Activated CD4-positive, alpha-beta T cell treated with anti-CD3 and anti-CD28 coated beads for 24 hours (primary cell): ENCODE measurements around the gene STMN3.

Experiments used
- DNase-seq, 2 donors: peaks; one replicate each; pipeline ENCODE4 v3.0.0-alpha.2; 2020; ENCODE audit warnings: low read depth in 2 of 2

The STMN3 gene

GRCh38 chr20:63653041-63653973, at the start of gene STMN3:
STMN3 (minus strand) TSS chr20:63653424; CDS start chr20:63653345, 79 bp downstream.
- peak; percentile 42 to 54 for DNase-seq

DNA sequence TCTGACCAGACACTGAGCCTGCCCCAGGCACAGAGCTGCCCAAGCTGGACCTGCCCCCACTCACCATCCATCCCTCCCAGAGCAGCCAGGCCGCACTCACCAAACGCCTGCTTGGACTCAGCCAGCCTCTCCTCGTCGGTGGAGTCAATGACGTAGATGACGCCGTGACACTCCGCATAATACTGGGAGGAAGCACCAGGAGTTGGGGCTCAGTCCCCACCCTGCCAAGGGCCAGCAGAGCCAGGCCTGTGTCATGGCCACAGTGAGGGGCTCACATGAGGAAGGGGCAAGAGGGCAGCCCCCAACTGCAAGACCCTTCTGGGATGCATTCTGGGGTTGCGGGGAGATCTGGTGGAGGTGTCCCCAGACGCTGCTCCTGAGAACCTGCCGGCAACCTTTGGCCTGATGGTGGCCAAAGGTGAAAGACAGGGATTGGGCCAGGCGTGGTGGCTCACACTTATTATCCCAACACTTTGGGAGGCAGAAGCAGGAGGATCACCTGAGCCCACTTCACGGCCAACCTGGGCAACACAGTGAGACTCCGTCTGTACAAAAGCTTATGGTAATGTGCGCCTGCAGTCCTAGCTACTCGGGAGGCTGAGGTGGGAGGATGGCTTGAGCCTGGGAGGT, 48.9 kb upstream of the STMN3 start:
- DNase-seq: no peak

DNA sequence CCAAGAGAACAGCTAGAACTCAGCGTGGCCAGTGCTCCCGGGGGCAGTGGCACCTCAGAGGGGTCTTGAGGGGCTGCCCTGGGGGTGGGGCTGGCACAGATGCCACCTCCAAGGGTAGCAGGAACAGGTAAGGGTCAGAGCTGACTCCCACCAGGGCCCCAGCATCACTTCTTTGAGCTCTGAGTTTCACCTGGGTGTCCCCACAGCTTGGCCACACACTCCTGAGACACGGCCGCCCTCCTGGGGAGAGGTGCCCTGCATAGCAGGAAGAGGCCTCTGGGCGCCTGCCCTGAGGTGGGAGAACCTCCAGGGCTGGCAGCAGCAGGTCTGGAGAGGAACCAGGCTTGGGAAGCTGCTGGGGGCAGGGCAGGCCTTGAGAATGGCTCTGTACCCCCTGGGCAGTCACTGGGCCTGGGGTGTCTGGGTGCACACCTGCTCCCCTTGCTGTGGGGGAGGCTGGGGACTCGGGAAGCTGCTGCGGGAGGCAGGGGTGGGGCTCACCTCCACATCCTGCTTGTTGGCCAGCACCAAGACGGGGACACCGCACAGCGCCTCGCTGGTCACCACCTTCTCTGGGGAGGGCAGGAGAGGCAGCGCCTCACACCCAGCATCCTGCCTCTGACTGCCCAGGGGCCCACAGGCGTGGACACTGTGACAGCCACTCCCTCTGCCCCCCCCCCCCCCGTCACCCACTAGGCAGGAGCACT, 48.3 kb upstream of the STMN3 start:
- no peak for DNase-seq

- DNase-seq: no peak
Measured at GRCh38 chr20:63701051-63701328, 47.8 kb upstream of the STMN3 start.

GRCh38 chr20:63700199-63701050, 47.2 kb upstream of the STMN3 start:
- no peak for DNase-seq

DNA sequence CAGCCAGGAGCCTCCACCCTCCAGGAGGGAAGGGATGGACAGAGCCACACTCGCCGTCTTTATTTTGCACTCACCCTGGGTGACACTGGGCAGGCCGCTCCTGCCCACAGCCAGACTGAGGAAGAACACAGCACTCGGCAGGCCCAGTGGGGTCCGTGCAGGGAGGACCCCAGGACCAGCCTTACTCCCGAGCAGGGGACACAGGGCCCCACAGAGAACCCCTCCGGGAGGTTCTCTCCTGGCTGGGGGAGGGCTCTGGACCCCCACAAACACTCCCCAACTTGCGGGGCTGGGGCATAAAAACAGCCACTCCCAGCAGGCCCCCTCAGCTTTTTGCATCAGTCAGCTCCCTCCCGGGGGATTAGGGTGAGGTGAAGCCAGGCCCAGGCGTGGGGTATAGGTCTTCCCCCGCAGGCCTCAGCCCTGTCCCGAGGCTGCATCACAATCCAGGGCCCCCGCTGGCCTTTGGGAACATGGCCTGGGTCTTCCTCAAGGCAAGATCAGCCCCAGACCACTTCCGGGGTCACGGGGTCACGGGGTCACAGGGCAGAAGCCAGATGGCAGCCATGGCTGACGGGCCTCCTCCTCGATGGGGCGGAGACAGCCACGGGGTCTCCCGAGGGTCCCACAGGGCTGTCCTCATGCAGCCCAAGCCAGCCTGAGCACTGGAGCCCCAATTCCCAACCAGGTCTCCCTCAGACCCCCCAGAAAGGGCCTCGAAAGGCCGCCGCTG, 46.4 kb upstream of the STMN3 start:
- DNase-seq: no peak

GRCh38 chr20:63698739-63699465, 45.7 kb upstream of the STMN3 start:
- DNase-seq: peak; percentile 42 to 54

DNA sequence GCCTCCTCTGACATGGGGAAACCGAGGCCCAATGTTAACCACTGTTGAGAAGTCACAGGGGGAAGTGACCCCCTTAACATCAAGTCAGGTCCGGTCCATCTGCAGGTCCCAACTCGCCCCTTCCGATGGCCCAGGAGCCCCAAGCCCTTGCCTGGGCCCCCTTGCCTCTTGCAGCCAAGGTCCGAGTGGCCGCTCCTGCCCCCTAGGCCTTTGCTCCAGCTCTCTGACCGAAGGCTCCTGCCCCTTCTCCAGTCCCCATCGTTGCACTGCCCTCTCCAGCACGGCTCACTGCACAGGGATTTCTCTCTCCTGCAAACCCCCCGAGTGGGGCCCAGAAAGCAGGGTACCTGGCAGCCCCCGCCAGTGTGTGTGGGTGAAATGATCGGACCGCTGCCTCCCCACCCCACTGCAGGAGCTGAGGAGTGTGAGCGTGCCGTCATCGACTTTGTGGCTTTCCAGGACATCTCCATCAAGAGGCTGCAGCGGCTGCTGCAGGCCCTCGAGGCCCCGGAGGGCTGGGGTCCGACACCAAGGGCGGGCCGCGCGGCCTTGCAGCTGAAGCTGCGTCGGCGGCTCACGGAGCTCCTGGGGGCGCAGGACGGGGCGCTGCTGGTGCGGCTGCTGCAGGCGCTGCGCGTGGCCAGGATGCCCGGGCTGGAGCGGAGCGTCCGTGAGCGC, 44.8 kb upstream of the STMN3 start:
- no peak for DNase-seq

DNA sequence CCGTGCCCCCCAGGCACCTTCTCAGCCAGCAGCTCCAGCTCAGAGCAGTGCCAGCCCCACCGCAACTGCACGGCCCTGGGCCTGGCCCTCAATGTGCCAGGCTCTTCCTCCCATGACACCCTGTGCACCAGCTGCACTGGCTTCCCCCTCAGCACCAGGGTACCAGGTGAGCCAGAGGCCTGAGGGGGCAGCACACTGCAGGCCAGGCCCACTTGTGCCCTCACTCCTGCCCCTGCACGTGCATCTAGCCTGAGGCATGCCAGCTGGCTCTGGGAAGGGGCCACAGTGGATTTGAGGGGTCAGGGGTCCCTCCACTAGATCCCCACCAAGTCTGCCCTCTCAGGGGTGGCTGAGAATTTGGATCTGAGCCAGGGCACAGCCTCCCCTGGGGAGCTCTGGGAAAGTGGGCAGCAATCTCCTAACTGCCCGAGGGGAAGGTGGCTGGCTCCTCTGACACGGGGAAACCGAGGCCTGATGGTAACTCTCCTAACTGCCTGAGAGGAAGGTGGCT, 44.2 kb upstream of the STMN3 start:
- no peak for DNase-seq

GRCh38 chr20:63696628-63697356, 43.6 kb upstream of the STMN3 start, which contains the start of gene TNFRSF6B:
TNFRSF6B (plus strand) TSS chr20:63696652; CDS start chr20:63696768, 116 bp downstream.
- no peak for DNase-seq

- no peak for DNase-seq
Measured at GRCh38 chr20:63696306-63696627, 43.0 kb upstream of the STMN3 start.

- no peak for DNase-seq
Measured at GRCh38 chr20:63695424-63696305, 42.4 kb upstream of the STMN3 start.

- DNase-seq: no peak
Measured at GRCh38 chr20:63694584-63695423, 41.6 kb upstream of the STMN3 start.

DNA sequence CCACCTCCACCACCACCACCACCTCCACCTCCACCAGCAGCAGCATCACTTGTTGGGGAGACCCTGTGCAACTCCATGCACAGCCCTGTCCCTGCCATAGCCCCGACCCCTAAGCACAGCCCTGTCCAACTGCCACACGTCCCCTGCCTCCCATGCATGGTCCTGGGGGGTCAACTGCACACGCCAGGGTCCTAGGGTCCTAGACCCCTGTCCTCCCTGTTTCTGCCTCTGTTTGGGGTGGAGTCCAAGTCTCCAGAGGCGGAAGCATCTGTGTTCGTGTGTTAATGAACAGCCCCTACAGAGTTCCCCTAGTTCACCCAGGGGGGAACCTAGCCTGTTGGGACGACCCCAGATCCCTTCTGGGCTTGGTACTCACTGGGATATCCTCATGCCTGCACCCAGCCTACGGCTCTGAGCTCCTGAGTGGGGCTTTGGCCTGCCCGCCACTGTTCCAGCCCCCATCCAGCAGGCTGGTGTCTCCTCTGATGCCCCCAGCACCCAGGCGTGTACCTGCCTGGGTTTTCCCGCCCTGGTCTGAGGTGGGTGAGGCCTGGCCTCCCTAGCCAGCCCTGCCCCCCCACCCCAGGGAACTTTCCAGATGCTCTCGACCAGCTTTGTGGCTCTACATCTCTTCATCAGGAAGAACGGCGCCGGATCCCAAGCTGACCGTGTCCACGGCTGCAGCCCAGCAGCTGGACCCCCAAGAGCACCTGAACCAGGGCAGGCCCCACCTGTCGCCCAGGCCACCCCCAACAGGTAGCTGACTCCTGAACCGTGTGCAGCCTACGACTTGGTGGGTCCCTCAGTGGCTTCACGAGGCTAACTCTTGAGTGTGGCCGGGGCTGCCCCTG, 40.7 kb upstream of the STMN3 start:
- no peak for DNase-seq

- DNase-seq: no peak
Measured at GRCh38 chr20:63693083-63693732, 40.0 kb upstream of the STMN3 start.
